Testis (tissue), 2 donors: ENCODE results near the gene NIN.

Experiments used
- POLR2A ChIP-seq: fragments of 450-650 bp; IDR thresholded peaks from one replicate; pipeline ENCODE4 v1.6.1; 2017; ENCODE audit warnings: antibody characterized with exemption, mild to moderate bottlenecking, moderate library complexity
- TF ChIP-seq, protein P1 (sequence below), 3 experiments: fragments of 450-650 bp in 2 of 3; fragments of 200-600 bp in 1 of 3; sonication (generic) in 1 of 3; IDR thresholded peaks; one replicate each; pipeline ENCODE4 v1.5.1; 2016 to 2019; ENCODE audit warnings: antibody characterized with exemption in 3 of 3, mild to moderate bottlenecking in 2 of 3, moderate library complexity in 1 of 3

DNA sequence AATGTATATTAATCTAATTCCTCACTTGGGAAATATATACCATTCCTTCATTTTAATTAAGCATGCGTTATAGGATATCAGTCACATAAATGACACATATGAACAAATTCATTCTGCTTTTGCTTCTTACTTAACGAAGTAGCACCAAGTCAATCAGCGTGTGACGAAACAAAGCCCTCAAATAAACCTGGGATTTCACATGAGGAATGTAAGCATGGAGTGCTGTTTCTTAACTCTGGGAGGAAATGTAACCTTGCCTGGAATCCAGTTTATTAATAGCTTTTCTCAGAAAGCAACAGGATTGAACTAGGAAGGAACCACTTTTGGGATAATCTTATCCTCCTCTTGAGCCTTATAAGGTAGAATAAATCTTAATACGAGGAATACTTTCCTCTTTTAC is 72.0 kb downstream of the NIN start:
- TF ChIP-seq POLR2A, result no peak
- TF ChIP-seq, protein P1, sequence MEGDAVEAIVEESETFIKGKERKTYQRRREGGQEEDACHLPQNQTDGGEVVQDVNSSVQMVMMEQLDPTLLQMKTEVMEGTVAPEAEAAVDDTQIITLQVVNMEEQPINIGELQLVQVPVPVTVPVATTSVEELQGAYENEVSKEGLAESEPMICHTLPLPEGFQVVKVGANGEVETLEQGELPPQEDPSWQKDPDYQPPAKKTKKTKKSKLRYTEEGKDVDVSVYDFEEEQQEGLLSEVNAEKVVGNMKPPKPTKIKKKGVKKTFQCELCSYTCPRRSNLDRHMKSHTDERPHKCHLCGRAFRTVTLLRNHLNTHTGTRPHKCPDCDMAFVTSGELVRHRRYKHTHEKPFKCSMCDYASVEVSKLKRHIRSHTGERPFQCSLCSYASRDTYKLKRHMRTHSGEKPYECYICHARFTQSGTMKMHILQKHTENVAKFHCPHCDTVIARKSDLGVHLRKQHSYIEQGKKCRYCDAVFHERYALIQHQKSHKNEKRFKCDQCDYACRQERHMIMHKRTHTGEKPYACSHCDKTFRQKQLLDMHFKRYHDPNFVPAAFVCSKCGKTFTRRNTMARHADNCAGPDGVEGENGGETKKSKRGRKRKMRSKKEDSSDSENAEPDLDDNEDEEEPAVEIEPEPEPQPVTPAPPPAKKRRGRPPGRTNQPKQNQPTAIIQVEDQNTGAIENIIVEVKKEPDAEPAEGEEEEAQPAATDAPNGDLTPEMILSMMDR (IDR thresholded peaks at IDR 0.05), result no peak
